Activated CD4-positive, alpha-beta T cell treated with anti-CD3 and anti-CD28 coated beads for 4 hours (primary cell): Measurements from ENCODE around the gene WDR48.
A peak's percentile ranks its signal among the peaks of the same experiment; 100 is the strongest.

Source experiments
- DNase-seq, 2 donors: peaks; one replicate each; pipeline ENCODE4 v3.0.0-alpha.2; 2020

Gene WDR48

DNA sequence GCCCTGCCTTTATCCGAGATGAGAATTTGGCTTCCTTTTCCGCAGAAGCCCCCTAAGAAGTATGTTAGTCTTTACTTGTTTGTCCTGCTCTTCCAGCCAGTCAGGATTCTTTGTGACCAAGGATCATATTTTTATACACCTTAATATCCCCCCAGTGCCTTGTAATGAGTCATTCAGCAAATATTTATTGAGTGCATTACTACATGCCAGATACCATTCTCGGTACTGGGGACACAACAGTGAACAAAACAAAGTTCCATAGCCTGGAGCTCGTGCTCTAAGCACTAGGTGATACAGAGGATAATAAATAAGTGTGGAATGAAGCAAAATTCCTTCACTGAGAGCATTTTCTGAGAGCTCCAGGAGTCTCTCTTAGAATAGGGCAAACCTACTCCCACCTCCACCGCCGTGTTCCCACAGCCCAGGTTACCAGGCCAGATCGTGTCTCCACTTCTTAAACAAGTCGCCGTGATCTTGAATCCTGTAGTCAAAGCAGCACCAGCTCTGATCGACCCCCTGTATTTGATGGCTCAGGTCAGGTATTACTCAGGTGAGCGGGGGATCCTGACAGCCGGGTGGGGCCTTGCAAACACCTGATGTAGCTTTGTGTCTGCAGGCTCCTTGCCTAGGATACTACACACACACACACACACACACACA lies 74.2 kb downstream of the WDR48 start:
- DNase-seq, result no peak

DNA sequence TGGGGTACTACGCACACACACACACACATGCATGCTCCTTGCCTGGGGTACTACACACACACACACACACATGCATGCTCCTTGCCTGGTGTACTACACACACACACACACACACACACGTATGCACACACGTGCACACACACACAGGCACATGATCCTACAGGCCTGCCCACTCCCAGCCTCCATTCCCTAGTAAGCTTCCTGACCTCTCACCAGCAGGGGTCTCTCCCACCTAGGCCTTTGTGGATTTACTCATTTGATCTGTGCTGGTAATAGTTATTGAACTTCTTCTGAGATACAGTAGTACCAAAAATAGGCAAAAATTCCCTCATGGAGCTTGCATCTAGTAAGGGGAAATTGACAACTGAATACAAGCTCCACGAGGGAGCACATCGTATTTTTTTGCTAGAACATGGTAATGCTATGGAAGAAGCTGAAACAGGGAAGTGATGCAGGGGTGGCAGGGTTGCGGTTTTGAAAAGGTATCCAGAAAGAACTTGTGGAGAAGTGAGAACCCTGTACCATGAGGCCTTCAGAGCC lies 74.8 kb downstream of the WDR48 start:
- peak in 1 of 2 donors; percentile 60 for DNase-seq

DNA sequence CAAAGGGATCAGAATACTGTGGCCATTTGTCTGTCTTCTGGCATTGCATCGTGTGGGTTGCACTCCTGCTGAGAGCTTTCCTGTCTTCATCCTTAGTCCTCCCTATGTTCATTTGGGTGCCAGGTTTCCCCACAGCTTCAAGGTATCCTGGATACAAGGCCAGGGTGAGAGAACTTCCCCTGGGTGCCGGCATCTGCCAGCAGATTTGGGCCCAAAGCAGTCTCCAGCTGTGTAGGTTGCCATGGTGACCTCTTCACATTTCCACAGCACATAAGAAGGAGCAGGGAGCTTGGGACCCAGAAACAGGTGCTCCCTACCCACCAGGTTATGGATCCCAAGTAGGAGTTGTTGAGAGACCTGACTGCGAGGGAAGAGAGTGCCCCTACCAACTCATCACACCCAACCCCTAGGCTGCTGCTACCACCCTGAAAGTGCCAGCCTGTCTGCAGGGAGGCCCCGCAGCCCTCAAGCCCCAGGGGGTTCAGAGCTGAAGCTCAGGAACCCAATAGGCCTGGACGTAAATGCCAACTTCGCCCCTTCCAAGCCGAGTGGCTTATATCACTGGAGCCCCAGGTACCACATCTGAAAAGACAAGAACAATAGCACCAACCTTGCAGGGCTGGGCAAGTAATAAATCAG lies 75.6 kb downstream of the WDR48 start:
- no peak for DNase-seq

DNA sequence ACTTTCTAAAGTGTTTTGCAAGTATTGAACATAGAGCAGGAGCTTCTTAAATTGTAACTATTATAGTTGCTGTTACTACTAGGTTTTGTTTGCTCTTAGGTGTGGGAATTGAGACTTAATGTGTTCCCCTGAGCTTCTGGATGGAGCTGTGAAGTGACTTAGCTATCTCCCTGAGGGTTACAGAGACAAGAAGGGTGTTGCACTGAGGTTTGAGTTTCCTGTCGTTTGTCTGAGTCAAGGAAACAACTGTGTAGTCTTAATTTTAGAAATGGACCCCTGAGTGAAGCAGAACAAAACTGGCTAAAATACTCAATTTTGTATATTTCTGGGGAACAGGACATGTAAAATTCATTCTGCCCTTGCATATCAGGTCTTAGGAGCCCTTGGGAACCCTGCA lies 76.1 kb downstream of the WDR48 start:
- no peak for DNase-seq

DNA sequence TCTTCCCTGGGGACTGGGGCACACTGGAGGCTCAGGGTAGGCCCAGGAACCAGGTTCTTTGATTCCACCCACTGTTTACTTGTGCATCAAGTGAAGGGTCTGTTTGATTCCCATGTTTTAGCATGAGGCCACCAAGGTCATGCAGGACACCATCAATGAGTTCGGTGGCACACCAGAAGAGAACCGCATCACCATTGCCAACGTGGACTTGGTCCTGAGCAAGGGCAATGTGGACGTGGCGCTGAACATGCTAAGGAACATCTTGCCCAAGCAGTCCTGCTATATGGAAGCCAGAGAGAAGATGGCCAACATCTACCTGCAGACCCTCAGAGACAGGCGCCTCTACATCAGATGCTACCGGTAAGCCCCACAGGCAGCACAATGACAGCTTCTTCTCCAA lies 77.1 kb downstream of the WDR48 start:
- DNase-seq, result no peak

DNA sequence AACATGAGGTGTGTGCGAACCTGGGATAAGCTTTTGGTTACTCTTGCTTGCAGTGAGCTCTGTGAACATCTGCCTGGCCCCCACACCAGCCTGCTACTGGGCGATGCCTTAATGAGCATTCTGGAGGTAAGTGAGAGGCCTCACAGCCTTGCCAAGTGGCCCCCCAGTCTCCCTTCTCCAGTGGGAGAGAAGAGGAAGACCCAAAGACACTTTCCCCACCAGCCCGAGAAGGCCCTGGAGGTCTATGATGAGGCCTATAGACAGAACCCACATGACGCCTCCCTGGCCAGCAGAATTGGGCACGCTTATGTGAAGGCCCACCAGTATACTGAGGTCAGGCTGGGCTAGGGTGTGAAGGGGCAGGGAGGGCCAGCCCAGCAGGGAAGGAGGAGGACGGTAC lies 78.2 kb downstream of the WDR48 start:
- DNase-seq, result no peak

DNA sequence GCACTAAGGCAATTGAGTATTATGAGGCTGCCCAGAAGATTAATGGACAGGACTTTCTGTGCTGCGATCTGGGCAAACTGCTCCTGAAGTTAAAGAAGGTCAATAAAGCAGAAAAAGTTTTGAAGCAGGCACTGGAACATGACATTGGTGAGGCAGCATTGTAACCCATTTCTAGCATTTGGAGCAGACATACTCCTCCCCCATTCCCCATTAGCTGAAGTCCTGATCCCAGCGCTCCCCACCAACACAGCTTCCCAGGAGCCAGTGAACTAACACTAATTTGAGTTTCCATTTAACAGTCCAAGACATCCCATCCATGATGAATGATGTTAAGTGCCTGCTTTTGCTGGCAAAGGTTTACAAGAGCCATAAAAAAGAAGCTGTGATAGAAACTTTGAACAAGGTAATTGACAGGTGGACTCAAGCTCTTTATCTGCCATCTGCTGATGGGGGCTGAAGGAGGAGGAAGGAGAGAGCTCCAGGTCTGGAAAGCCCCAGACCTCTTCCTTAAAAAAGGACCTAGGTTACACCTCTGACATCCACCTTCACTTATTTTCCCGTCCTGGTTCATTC lies 79.0 kb downstream of the WDR48 start:
- no peak for DNase-seq

DNA sequence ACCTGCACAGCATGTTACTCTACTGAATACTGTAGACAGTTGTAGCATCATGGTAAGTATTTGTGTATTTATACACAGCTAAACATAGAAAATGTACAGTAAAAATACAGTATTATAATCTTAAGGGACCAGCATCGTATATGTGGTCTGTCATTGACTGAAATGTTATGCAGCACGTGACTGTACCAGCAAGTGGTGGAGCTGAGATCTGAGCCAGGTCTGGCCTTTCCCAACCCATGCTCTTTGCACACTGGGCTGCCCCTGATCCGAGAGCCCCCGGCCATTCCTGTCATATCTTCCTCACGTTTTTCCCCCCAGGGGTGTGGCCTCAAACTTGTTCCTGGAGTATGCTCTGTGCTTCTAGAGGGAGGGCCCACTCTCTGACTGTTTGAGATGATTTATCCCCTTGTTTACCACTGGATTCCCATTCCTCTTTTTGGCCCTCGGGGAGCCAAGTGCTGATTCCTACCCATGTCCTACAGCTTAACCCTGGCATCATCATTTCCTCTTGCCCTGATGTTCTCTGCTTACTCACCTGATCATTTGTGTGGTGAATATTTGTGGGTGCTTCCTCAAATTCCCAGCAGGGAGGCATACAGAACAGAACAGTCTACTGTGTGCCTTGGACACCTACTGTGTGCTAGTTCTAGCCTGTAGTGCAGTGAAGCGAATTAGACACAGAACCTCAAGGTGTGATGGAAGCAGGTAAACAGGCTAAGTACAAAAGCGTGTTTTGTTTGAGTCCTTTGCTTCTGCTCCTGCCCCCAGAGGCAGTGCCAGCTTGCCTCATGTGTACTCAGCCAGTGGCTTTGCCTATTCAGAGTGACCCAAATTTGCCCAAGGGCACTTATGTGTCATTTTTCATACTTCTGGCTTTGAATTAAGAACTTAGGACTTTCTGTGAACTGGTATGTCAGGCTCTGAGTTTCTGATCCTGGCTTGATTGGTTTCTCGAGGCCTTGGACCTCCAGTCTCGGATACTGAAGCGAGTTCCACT lies 80.6 kb downstream of the WDR48 start:
- DNase-seq, result no peak

DNA sequence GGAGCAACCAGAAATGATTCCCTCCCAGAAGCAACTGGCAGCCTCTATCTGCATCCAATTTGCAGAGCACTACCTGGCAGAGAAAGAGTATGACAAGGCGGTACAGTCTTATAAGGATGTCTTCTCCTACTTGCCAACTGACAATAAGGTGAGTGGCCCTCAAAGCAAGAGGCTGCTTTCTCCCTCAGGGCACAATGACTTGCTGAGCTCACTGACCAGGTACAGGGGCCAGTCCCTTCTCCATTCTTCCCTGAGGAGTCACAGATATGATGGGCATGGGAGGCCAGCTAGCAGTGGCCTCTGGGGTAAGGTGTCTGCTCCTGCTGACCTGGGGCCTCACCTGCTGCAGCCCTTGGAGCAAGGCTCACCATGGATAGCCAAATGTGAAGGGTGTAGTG lies 81.3 kb downstream of the WDR48 start:
- no peak for DNase-seq

DNA sequence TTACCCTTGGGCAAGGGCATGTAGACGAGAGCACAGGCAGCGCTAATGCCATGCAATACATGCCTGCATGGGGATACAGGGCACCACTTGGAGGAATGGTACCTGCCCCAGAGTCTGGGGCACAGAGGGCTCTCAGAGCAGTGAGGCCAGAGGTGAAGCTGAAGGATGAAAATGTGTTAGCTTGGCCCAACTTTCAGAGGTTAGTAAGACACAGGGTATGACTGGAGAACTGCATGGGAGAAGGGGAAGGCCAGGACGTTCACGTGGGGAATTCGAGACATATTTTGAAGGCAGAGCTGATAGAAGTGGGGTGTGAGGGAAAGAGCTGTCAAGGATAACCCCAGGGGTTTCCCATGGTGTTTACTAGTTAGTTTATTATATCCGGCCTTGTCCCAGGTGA lies 82.0 kb downstream of the WDR48 start:
- no peak for DNase-seq

DNA sequence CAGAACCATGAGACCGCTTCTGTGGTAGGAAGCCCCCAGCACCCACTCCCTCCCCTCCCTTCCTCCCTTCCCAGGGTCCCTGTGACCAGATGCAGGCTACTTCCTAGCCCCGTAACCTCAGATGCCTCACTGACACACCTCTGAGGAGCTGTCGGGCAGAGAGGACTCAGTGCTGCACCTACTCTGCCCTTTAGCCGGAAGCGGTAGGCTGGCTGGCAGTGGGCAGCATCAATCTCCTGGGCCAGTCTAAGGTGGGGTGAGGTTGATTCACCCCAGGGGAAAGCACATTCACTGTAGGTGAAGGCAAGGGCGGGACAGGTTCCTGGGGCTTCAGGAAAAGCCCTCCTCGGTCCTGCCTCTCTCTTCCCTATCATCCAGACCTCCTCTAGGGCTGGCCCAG lies 82.5 kb downstream of the WDR48 start:
- no peak for DNase-seq

DNA sequence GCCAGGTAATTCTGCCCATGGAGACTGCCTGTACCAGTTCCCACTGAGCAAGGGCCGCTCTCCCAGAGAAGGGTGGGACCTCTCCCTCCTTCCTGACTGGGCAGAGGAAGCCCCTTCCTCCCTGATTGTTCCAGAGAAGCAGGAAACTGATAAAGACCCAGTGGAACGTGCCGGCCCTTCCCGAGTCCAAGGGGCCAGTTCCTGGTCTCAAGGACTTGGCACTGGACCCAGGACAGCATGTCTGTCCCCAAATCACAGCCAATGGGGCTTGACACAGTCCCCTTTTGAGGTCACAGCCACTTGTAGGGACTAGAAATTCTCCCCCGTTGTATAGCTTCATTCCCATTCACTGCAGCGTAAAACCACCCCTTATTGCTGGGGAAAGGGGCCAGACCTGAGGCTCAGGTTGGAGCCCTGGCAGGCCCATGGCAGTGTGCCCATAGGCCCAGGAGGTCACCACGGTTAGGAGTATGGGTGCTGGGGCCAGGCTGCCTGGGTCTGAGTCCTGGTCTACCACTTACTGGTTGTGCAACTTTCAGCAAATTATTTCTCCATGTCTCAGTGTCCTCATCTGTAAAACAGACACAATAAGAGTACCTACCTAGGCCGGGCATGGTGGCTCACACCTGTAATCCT lies 83.5 kb downstream of the WDR48 start:
- DNase-seq, result no peak

DNA sequence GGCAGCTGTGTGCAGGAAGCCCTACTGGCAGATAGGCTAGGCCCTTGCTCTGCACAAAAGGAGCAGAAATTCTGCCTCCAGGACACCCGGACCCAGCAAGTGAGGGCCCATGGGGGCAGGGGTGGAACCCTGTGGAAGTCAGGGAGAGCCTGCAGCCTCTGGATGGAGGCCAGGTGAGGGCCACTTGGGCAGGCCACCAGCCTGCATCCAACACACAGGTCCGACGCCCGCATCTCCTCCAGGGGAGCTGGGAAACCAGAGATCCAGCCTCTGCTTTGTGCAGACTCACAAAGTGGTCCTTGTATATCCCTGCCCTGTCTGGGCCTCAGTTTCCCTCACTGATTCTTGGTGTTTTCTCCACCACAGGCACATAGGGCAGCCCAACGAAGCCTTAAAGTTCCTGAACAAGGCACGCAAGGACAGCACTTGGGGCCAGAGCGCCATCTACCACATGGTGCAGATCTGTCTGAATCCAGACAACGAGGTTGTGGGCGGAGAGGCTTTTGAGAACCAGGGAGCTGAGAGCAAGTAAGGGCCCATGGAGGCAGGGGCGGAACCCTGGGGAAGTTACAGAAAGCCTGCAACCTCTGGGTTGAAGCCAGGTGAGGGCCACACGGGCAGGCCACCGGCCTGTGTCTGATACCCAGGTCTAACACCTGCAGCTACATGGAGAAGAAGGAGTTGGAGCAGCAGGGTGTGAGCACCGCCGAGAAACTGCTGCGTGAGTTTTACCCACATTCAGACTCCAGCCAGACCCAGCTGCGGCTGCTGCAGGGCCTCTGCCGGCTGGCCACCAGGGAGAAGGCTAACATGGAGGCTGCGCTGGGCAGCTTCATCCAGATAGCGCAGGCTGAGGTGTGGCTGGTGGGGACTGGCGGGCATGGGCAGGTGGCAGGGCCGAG lies 85.0 kb downstream of the WDR48 start:
- no peak for DNase-seq

DNA sequence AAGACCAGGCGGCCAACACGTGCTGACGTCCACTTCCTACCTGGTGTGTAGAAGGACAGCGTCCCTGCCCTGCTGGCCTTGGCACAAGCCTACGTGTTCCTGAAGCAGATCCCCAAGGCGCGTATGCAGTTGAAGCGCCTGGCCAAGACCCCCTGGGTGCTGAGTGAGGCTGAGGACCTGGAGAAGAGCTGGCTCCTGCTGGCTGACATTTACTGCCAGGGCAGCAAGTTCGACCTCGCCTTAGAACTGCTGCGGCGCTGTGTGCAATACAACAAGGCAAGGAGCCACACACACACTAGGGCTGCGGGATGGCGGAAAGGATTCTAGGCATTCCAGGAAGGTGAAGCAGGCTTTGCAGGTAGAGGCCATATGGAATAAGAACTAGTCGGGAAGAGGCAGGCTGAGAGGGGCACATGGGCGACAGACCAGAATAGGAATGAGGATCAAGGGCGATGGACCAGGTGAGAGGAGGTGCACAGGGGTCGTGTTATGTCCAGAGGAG lies 85.7 kb downstream of the WDR48 start:
- no peak for DNase-seq

DNA sequence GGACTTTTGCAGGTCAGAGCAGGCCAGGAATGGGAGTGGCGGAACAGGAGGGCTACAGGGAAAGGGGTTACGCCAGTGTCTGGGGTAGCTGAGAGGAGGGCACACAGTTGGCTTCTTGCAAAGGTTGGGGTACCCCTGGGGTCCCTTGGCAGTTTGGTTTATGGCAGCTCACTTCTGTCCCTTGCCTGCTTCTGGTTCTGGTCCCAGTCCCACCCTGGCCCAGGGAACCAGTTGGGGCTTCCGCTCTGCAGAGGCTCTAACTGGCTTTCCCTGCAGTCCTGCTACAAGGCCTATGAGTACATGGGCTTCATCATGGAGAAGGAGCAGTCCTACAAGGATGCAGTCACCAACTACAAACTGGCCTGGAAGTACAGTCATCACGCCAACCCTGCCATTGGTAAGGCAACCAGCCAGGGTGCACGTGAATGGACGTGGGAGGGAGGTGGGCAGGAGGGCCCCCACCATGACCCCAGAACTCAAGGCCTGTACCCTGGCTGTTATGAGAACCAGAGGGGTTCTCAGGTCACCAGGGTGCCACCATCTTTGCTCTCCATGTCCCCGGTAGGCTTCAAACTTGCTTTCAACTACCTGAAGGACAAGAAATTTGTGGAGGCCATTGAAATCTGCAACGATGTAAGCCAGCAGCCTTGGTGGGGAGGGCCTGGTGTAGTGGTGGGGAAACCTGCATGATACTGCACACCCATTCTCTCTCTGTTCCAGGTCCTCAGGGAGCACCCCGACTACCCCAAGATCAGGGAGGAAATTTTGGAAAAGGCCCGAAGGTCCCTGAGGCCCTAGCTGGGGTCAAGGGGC lies 86.4 kb downstream of the WDR48 start:
- no peak for DNase-seq

DNA sequence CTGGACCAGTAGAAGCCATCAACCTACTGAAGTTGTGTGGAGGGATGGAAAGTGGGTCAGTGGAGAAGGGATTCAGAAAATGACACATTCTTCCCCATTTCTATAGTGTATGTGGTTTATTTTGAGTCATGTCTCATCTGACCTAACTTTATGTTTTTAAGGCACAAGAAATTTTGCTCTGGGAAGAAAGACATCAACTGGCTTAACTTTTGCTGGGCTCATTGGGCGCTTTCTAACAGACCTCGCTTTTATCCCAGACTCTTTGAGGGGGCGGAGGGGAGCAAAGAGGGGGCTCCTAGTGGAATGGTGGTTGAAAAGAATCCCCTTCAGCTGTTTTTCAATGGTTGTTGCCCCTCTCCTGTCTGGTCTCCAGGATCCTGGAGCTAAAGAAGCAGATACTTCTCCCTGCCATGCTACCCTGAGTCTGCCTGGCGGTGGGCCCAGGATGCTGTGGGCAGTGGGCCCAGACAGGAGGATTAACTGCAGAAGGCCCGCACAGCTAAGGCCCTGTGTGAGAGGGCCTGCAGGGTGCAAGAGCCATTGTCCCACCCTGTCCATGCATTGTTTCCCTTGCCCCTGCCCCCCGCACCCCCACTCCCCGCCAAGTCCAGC lies 87.1 kb downstream of the WDR48 start:
- DNase-seq, result no peak

DNA sequence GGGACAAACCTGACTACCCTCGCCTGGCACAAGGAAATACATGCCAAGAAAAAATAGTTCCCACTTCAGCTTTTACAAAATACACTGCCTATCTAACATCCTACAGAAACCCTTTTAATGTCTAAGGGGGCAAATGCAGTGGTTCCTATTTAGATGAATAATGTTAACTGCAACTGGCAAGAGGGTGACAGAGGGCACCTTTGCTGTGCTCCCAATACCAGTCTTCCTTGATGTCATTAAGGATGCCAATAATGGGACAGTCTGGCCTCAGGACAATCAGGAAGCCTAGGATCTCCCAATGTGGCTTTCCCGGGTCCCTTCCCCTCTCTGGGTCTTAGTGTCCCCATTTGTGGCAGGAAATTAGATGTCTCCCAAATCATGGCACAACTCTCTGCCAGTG lies 87.6 kb downstream of the WDR48 start:
- DNase-seq, result no peak

DNA sequence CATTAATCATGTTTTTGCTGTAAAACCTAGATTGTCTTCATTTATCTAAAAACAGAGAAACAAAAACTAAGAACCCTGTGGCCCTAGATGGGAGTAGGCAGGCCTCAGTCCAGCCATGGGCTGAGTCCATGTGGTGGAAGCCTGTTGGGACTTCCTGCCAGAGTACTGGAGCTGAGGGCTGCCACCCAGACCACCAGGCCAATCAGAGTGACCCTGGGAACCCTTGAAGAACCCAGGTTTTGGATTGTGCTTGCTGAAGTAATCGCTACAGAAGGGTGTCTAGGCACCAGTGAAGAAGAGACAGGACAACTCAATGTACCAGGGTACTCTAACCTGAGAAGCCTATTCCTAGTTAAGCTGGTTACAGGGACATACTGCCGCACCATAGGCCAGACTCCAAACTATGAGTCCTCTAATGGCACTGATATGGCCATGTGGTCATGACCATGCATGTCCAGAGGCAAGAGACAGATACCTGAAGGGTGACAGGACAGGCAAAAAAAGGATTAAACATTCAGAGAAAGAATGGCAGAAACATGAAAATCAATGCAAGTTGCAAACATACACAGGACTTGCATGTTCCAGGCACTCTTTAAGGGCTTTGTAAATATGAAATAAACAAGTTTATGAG lies 88.6 kb downstream of the WDR48 start:
- DNase-seq, result no peak

DNA sequence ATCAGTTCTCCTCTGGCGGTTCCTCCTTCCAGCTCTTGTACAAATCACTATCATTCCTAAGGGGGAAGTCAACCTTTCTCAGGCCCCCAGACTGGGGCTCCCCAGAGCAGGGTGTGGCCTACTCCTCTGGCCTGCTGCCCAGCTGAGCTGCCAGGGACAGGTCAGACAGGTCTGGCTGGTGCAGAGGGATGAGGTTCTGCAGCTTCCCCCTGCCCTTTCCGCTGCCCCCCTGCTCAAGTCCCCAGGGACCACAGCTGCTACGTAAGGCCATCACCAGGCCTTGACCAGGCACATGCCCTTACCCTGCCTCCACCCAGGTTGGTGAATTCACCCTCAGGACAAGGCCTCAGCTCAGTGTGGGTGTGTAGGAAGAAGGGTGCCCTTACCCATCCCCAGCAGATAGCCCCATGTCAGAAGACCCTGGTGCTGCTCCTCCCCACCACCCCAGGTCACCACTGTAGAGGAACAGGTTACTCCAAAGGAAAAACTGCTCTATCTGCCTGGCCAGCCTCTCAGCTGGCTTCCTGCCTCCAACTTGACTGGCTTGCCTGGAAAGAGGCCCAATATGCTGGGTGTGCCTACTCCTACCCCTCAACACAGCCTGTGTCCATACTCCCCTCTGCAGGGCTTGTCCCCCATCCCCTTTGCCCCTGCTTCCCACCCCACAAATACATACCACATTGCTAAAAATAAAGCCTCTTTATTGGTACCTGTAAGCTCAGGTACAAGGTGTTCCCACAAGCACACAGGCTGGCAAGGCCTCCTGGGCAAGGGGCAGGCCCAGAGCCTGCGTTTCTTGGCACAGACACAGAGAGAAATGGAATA lies 89.6 kb downstream of the WDR48 start:
- no peak for DNase-seq
